ENCODE measurements around the gene PUM2.

The PUM2 gene

GRCh38 chr2:20322527-20323300 is 27.9 kb downstream of the PUM2 start:
- Histone ChIP-seq H3K4me3 (ENCODE audit: insufficient read depth, low read depth, low read length, poor library complexity, severe bottlenecking) (no peak overlapping the region), H3K27me3 (replicated peaks; ENCODE audit: control insufficient read depth, insufficient read depth, low read length, poor library complexity, severe bottlenecking) (no peaks in the 10 kb centered on the region), H3K36me3 (ENCODE audit: control insufficient read depth, insufficient read depth, low read length) (peaks cover 51% of the 10 kb centered on the region), H3K4me1 (ENCODE audit: control insufficient read depth, insufficient read depth, low read length, poor library complexity, severe bottlenecking) (peaks cover 6% of the 10 kb centered on the region), H3K27ac (ENCODE audit: insufficient read depth, low read length, poor library complexity, severe bottlenecking) (no peak overlapping the region), H3K9me3 (ENCODE audit: control insufficient read depth, low read length) (no peaks in the 10 kb centered on the region)
- DNase-seq, result no peak

- Histone ChIP-seq H3K9me3 (ENCODE audit: control insufficient read depth, low read length) (no peaks in the 10 kb centered on the region), H3K27me3 (replicated peaks; ENCODE audit: control insufficient read depth, insufficient read depth, low read length, poor library complexity, severe bottlenecking) (no peaks in the 10 kb centered on the region), H3K27ac (ENCODE audit: insufficient read depth, low read length, poor library complexity, severe bottlenecking) (no peak overlapping the region), H3K4me3 (ENCODE audit: insufficient read depth, low read depth, low read length, poor library complexity, severe bottlenecking) (no peak overlapping the region), H3K36me3 (ENCODE audit: control insufficient read depth, insufficient read depth, low read length) (peaks cover 45% of the 10 kb centered on the region), H3K4me1 (ENCODE audit: control insufficient read depth, insufficient read depth, low read length, poor library complexity, severe bottlenecking) (peaks cover 3% of the 10 kb centered on the region)
- no peak for DNase-seq
These were observed 33.0 kb downstream of the PUM2 start for GRCh38 chr2:20317690-20318089.

- Histone ChIP-seq H3K36me3 (ENCODE audit: control insufficient read depth, insufficient read depth, low read length) (peaks cover 42% of the 10 kb centered on the region), H3K27me3 (replicated peaks; ENCODE audit: control insufficient read depth, insufficient read depth, low read length, poor library complexity, severe bottlenecking) (no peaks in the 10 kb centered on the region), H3K4me1 (ENCODE audit: control insufficient read depth, insufficient read depth, low read length, poor library complexity, severe bottlenecking) (peaks cover 3% of the 10 kb centered on the region), H3K4me3 (ENCODE audit: insufficient read depth, low read depth, low read length, poor library complexity, severe bottlenecking) (no peak overlapping the region), H3K9me3 (ENCODE audit: control insufficient read depth, low read length) (no peaks in the 10 kb centered on the region), H3K27ac (ENCODE audit: insufficient read depth, low read length, poor library complexity, severe bottlenecking) (no peak overlapping the region)
- DNase-seq, result no peak
These were observed 33.4 kb downstream of the PUM2 start for GRCh38 chr2:20317197-20317596.

GRCh38 chr2:20314562-20315501 is 35.8 kb downstream of the PUM2 start:
- Histone ChIP-seq H3K4me3 (ENCODE audit: insufficient read depth, low read depth, low read length, poor library complexity, severe bottlenecking) (no peak overlapping the region), H3K9me3 (ENCODE audit: control insufficient read depth, low read length) (no peaks in the 10 kb centered on the region), H3K4me1 (ENCODE audit: control insufficient read depth, insufficient read depth, low read length, poor library complexity, severe bottlenecking) (no peaks in the 10 kb centered on the region), H3K36me3 (ENCODE audit: control insufficient read depth, insufficient read depth, low read length) (peaks cover 51% of the 10 kb centered on the region), H3K27ac (ENCODE audit: insufficient read depth, low read length, poor library complexity, severe bottlenecking) (no peak overlapping the region), H3K27me3 (replicated peaks; ENCODE audit: control insufficient read depth, insufficient read depth, low read length, poor library complexity, severe bottlenecking) (no peaks in the 10 kb centered on the region)
- DNase-seq, result no peak

GRCh38 chr2:20313659-20314058 is 37.0 kb downstream of the PUM2 start:
- Histone ChIP-seq H3K36me3 (ENCODE audit: control insufficient read depth, insufficient read depth, low read length) (peaks cover 44% of the 10 kb centered on the region), H3K4me3 (ENCODE audit: insufficient read depth, low read depth, low read length, poor library complexity, severe bottlenecking) (no peak overlapping the region), H3K9me3 (ENCODE audit: control insufficient read depth, low read length) (no peaks in the 10 kb centered on the region), H3K27me3 (replicated peaks; ENCODE audit: control insufficient read depth, insufficient read depth, low read length, poor library complexity, severe bottlenecking) (no peaks in the 10 kb centered on the region), H3K4me1 (ENCODE audit: control insufficient read depth, insufficient read depth, low read length, poor library complexity, severe bottlenecking) (no peaks in the 10 kb centered on the region), H3K27ac (ENCODE audit: insufficient read depth, low read length, poor library complexity, severe bottlenecking) (no peak overlapping the region)
- DNase-seq, result no peak

GRCh38 chr2:20309001-20309400 is 41.6 kb downstream of the PUM2 start:
- H3K27ac ChIP-seq (ENCODE audit: insufficient read depth, low read length, poor library complexity, severe bottlenecking), result no peak overlapping the region
- no peaks in the 10 kb centered on the region for H3K4me1 ChIP-seq (ENCODE audit: control insufficient read depth, insufficient read depth, low read length, poor library complexity, severe bottlenecking)
- no peaks in the 10 kb centered on the region for H3K27me3 ChIP-seq (replicated peaks; ENCODE audit: control insufficient read depth, insufficient read depth, low read length, poor library complexity, severe bottlenecking)
- H3K4me3 ChIP-seq (ENCODE audit: insufficient read depth, low read depth, low read length, poor library complexity, severe bottlenecking), result no peak overlapping the region
- no peaks in the 10 kb centered on the region for H3K9me3 ChIP-seq (ENCODE audit: control insufficient read depth, low read length)
- peaks cover 54% of the 10 kb centered on the region for H3K36me3 ChIP-seq (ENCODE audit: control insufficient read depth, insufficient read depth, low read length)
- no peak for DNase-seq

- no peak for DNase-seq
- no peaks in the 10 kb centered on the region for H3K9me3 ChIP-seq (ENCODE audit: control insufficient read depth, low read length)
- H3K27ac ChIP-seq (ENCODE audit: insufficient read depth, low read length, poor library complexity, severe bottlenecking), result no peak overlapping the region
- no peaks in the 10 kb centered on the region for H3K27me3 ChIP-seq (replicated peaks; ENCODE audit: control insufficient read depth, insufficient read depth, low read length, poor library complexity, severe bottlenecking)
- peaks cover 55% of the 10 kb centered on the region for H3K36me3 ChIP-seq (ENCODE audit: control insufficient read depth, insufficient read depth, low read length)
- no peak overlapping the region for H3K4me3 ChIP-seq (ENCODE audit: insufficient read depth, low read depth, low read length, poor library complexity, severe bottlenecking)
- H3K4me1 ChIP-seq (ENCODE audit: control insufficient read depth, insufficient read depth, low read length, poor library complexity, severe bottlenecking), result no peaks in the 10 kb centered on the region
These were observed 43.3 kb downstream of the PUM2 start for GRCh38 chr2:20307311-20307710.

GRCh38 chr2:20304411-20304810 is 46.2 kb downstream of the PUM2 start:
- H3K4me1 ChIP-seq (ENCODE audit: control insufficient read depth, insufficient read depth, low read length, poor library complexity, severe bottlenecking), result no peaks in the 10 kb centered on the region
- H3K9me3 ChIP-seq (ENCODE audit: control insufficient read depth, low read length), result no peaks in the 10 kb centered on the region
- no peak overlapping the region for H3K4me3 ChIP-seq (ENCODE audit: insufficient read depth, low read depth, low read length, poor library complexity, severe bottlenecking)
- peaks cover 41% of the 10 kb centered on the region for H3K36me3 ChIP-seq (ENCODE audit: control insufficient read depth, insufficient read depth, low read length)
- DNase-seq, result no peak
- no peak overlapping the region for H3K27ac ChIP-seq (ENCODE audit: insufficient read depth, low read length, poor library complexity, severe bottlenecking)
- H3K27me3 ChIP-seq (replicated peaks; ENCODE audit: control insufficient read depth, insufficient read depth, low read length, poor library complexity, severe bottlenecking), result no peaks in the 10 kb centered on the region

GRCh38 chr2:20303966-20304365 is 46.7 kb downstream of the PUM2 start:
- no peak for DNase-seq
- Histone ChIP-seq H3K27ac (ENCODE audit: insufficient read depth, low read length, poor library complexity, severe bottlenecking) (no peak overlapping the region), H3K4me1 (ENCODE audit: control insufficient read depth, insufficient read depth, low read length, poor library complexity, severe bottlenecking) (no peaks in the 10 kb centered on the region), H3K4me3 (ENCODE audit: insufficient read depth, low read depth, low read length, poor library complexity, severe bottlenecking) (no peak overlapping the region), H3K27me3 (replicated peaks; ENCODE audit: control insufficient read depth, insufficient read depth, low read length, poor library complexity, severe bottlenecking) (no peaks in the 10 kb centered on the region), H3K36me3 (ENCODE audit: control insufficient read depth, insufficient read depth, low read length) (peaks cover 42% of the 10 kb centered on the region), H3K9me3 (ENCODE audit: control insufficient read depth, low read length) (no peaks in the 10 kb centered on the region)

GRCh38 chr2:20302019-20302418 is 48.6 kb downstream of the PUM2 start:
- no peak overlapping the region for H3K4me3 ChIP-seq (ENCODE audit: insufficient read depth, low read depth, low read length, poor library complexity, severe bottlenecking)
- no peak for DNase-seq
- H3K27me3 ChIP-seq (replicated peaks; ENCODE audit: control insufficient read depth, insufficient read depth, low read length, poor library complexity, severe bottlenecking), result no peaks in the 10 kb centered on the region
- H3K4me1 ChIP-seq (ENCODE audit: control insufficient read depth, insufficient read depth, low read length, poor library complexity, severe bottlenecking), result no peaks in the 10 kb centered on the region
- H3K36me3 ChIP-seq (ENCODE audit: control insufficient read depth, insufficient read depth, low read length), result peaks cover 42% of the 10 kb centered on the region
- H3K27ac ChIP-seq (ENCODE audit: insufficient read depth, low read length, poor library complexity, severe bottlenecking), result no peak overlapping the region
- H3K9me3 ChIP-seq (ENCODE audit: control insufficient read depth, low read length), result no peaks in the 10 kb centered on the region
